K562 (cell line): ENCODE results near the gene MLANA. TPM values are rescaled to one million over a fixed set of nuclear protein-coding genes. Genes with fewer than 3 reads are reported as not detected.
A peak's percentile ranks its signal among the peaks of the same experiment; 100 is the strongest.

Source experiments
- CBFA2T3 ChIP-seq: fragments of 450-650 bp; IDR thresholded peaks from 2 replicates; pipeline ENCODE4 v1.6.1; 2017
- FOXK2 ChIP-seq, 2 experiments: fragments of 450-650 bp; IDR thresholded peaks in 1 of 2; conservative IDR thresholded peaks in 1 of 2; 2 replicates each; pipeline ENCODE4 v1.6.1; 2016; ENCODE audit warnings: low read depth in 2 of 2, mild to moderate bottlenecking in 1 of 2
- GATAD2A ChIP-seq: fragments of 450-650 bp; IDR thresholded peaks from 2 replicates; pipeline ENCODE4 v1.6.1; 2017
- polyA plus RNA-seq, 8 experiments: library from polyadenylated mRNA; depleted of rRNA in 4 of 8; stranded (reverse) in 5 of 8; unstranded in 3 of 8; fragments of >200 nt; fragmentation: Nextera tagmentation in 2 of 8; fragmentation: Illumina TruSeq in 1 of 8; extraction: Ambion mirVana in 2 of 8; extraction: Trizol in 1 of 8; gene quantifications; 2 replicates each; pipeline versions ENCODE4 v1.2.1 to v1.2.3, GENCODE V29; 2011 to 2014; ENCODE audit warnings: inconsistent platforms in 1 of 8, missing spikeins in 1 of 8
- total RNA-seq, 7 experiments: library from RNA; depleted of rRNA in 6 of 7; stranded (reverse); fragments of >200 nt in 6 of 7; fragmentation: Illumina TruSeq in 2 of 7; extraction: Trizol in 2 of 7; gene quantifications; 2 replicates each; pipeline versions ENCODE4 v1.2.1 to v1.2.3, GENCODE V29; 2011 to 2021; ENCODE audit warnings: low replicate concordance in 1 of 7
- TF ChIP-seq, protein P1 (sequence below), 2 experiments: fragments of 450-650 bp; formaldehyde crosslinking in 1 of 2; IDR thresholded peaks; 2 replicates each; pipeline versions ENCODE4 v1.4.0 to v1.6.1; 2014 to 2020; ENCODE audit warnings: mild to moderate bottlenecking in 2 of 2, borderline replicate concordance in 1 of 2, low read depth in 1 of 2
- TF ChIP-seq, protein P2 (sequence below): fragments of 450-650 bp; IDR thresholded peaks from 2 replicates; pipeline ENCODE4 v1.6.1; 2016

MLANA gene
- total and polyA plus RNA-seq, 9 of the 15 experiments (the other 6 are each of a cell fraction or from before 2014, with no cell fraction given), result not detected

DNA sequence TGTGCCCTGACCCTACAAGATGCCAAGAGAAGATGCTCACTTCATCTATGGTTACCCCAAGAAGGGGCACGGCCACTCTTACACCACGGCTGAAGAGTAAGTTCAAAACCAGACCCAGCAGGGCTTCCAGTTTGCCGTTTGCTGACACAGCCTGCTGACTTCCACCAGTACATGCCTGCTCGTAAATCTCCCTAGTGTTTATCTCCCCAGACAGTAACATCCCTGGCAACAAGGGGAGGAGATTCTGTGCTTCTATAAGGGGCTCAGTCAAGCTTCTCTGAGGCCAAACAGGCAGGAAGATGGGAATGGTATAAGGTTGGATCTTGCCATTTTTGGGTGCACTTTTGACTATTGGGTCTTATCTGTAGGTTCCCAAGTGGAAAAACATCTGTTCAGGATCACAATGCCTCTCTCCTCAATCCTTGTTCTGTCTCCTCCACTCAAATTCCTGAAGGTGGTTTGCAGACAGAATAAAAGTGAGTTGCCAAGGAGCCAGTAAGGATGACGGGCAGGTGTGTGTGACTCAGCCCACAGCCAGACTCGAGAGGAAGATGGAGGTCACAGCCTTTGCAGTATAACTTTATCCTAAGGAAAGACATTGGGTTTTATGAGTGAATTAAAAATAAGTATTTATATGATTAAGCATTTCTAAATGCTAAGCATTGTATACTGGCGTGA lies 1.9 kb downstream of the MLANA start (continued):
- TF ChIP-seq, protein P1, sequence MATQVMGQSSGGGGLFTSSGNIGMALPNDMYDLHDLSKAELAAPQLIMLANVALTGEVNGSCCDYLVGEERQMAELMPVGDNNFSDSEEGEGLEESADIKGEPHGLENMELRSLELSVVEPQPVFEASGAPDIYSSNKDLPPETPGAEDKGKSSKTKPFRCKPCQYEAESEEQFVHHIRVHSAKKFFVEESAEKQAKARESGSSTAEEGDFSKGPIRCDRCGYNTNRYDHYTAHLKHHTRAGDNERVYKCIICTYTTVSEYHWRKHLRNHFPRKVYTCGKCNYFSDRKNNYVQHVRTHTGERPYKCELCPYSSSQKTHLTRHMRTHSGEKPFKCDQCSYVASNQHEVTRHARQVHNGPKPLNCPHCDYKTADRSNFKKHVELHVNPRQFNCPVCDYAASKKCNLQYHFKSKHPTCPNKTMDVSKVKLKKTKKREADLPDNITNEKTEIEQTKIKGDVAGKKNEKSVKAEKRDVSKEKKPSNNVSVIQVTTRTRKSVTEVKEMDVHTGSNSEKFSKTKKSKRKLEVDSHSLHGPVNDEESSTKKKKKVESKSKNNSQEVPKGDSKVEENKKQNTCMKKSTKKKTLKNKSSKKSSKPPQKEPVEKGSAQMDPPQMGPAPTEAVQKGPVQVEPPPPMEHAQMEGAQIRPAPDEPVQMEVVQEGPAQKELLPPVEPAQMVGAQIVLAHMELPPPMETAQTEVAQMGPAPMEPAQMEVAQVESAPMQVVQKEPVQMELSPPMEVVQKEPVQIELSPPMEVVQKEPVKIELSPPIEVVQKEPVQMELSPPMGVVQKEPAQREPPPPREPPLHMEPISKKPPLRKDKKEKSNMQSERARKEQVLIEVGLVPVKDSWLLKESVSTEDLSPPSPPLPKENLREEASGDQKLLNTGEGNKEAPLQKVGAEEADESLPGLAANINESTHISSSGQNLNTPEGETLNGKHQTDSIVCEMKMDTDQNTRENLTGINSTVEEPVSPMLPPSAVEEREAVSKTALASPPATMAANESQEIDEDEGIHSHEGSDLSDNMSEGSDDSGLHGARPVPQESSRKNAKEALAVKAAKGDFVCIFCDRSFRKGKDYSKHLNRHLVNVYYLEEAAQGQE (IDR thresholded peaks at IDR 0.05; ENCODE audit: borderline replicate concordance), result peak; percentile 14; the same call in 1 of the 2 replicates
- TF ChIP-seq, protein P1 (CRISPR knock-in tag; IDR thresholded peaks at IDR 0.05; ENCODE audit: low read depth), result no peak
- peak; percentile 29; the same call in 1 of the 2 replicates for TF ChIP-seq CBFA2T3
- peak; percentile 69 to 76; a peak in 3 of 4 replicates for TF ChIP-seq FOXK2 (conservative IDR thresholded peaks at IDR 0.05 in 1 of 2, IDR thresholded peaks at IDR 0.05 in 1 of 2; ENCODE audit: low read depth in 2 of 2)
- TF ChIP-seq GATAD2A, result no peak
- TF ChIP-seq, protein P2, sequence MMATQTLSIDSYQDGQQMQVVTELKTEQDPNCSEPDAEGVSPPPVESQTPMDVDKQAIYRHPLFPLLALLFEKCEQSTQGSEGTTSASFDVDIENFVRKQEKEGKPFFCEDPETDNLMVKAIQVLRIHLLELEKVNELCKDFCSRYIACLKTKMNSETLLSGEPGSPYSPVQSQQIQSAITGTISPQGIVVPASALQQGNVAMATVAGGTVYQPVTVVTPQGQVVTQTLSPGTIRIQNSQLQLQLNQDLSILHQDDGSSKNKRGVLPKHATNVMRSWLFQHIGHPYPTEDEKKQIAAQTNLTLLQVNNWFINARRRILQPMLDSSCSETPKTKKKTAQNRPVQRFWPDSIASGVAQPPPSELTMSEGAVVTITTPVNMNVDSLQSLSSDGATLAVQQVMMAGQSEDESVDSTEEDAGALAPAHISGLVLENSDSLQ, result peak; percentile 97
